OCI-LY1 (cell line): Measurements from ENCODE around the gene EGFL6.
"Not testable (repeated sequence)": the region's sequence is repeated elsewhere in the genome, so short reads cannot be mapped to it uniquely, and the experiment has no call there.

Experiments
- H2AFZ ChIP-seq: fragments of 200-600 bp; sonication (generic), shearing (Covaris generic); 2 replicates; pipeline ENCODE4 v1.6.0; 2014; ENCODE audit warnings: antibody characterized with exemption, mild to moderate bottlenecking, low read length
- H3F3A ChIP-seq: fragments of 200-600 bp; sonication (generic), shearing (Covaris generic); 2 replicates; pipeline ENCODE4 v1.6.0; 2014; ENCODE audit warnings: mild to moderate bottlenecking, antibody characterized with exemption, low read length, moderate library complexity; ENCODE audit not compliant: insufficient read depth
- H3K27ac ChIP-seq: fragments of 200-600 bp; sonication (generic); 2 replicates; pipeline ENCODE4 v1.5.1; 2014; ENCODE audit warnings: low read length, mixed run types, mild to moderate bottlenecking, low read depth; ENCODE audit not compliant: poor library complexity, severe bottlenecking
- H3K27me3 ChIP-seq: fragments of 200-600 bp; sonication (generic); 2 replicates; pipeline ENCODE4 v1.6.0; 2014; ENCODE audit warnings: antibody characterized with exemption, mild to moderate bottlenecking, low read length, moderate library complexity; ENCODE audit not compliant: insufficient read depth
- H3K36me3 ChIP-seq: fragments of 200-600 bp; sonication (generic); 2 replicates; pipeline ENCODE4 v1.6.1; 2014; ENCODE audit warnings: mild to moderate bottlenecking, antibody characterized with exemption, low read length, moderate library complexity, mixed read lengths; ENCODE audit not compliant: insufficient read depth
- H3K4me1 ChIP-seq: fragments of 200-600 bp; sonication (generic); 2 replicates; pipeline ENCODE4 v1.5.1; 2014; ENCODE audit warnings: mild to moderate bottlenecking, low read length, moderate library complexity; ENCODE audit not compliant: insufficient read depth, severe bottlenecking
- H3K4me2 ChIP-seq: fragments of 200-600 bp; sonication (generic), shearing (Covaris generic); 2 replicates; pipeline ENCODE4 v1.6.1; 2014; ENCODE audit warnings: low read length
- H3K4me3 ChIP-seq: fragments of 200-600 bp; sonication (generic); 2 replicates; pipeline ENCODE4 v1.5.1; 2014; ENCODE audit warnings: low read length, low read depth, mild to moderate bottlenecking, mixed read lengths; ENCODE audit not compliant: poor library complexity, severe bottlenecking
- H3K79me2 ChIP-seq: fragments of 200-600 bp; shearing (Covaris generic); 2 replicates; pipeline ENCODE4 v1.6.1; 2016; ENCODE audit warnings: mixed run types, low read length, mixed read lengths; ENCODE audit not compliant: insufficient read depth
- H3K9ac ChIP-seq: fragments of 200-600 bp; sonication (generic), shearing (Covaris generic); 2 replicates; pipeline ENCODE4 v1.6.1; 2014; ENCODE audit warnings: mild to moderate bottlenecking, low read length, mixed read lengths
- H3K9me2 ChIP-seq: fragments of 200-600 bp; sonication (generic), shearing (Covaris generic); 2 replicates; pipeline ENCODE4 v1.6.1; 2014; ENCODE audit warnings: low read depth, mild to moderate bottlenecking, low read length, mixed read lengths
- H3K9me3 ChIP-seq: fragments of 200-600 bp; shearing (Covaris generic); 2 replicates; pipeline ENCODE4 v1.6.1; 2014; ENCODE audit warnings: low read length, mixed read lengths
- H4K20me1 ChIP-seq: fragments of 200-600 bp; sonication (generic), shearing (Covaris generic); 2 replicates; pipeline ENCODE4 v1.6.0; 2016; ENCODE audit warnings: mild to moderate bottlenecking, low read length; ENCODE audit not compliant: insufficient read depth
- CTCF ChIP-seq: fragments of 200-600 bp; sonication (generic), shearing (Covaris generic); IDR thresholded peaks from 2 replicates; pipeline ENCODE4 v1.5.1; 2017; ENCODE audit warnings: mild to moderate bottlenecking, antibody characterized with exemption, low read length, moderate library complexity, mixed read lengths
- EZH2 ChIP-seq: fragments of 200-600 bp; sonication (generic), shearing (Covaris generic); IDR thresholded peaks from 2 replicates; pipeline ENCODE4 v1.8.0; 2017; ENCODE audit warnings: borderline replicate concordance, mixed run types, mild to moderate bottlenecking, antibody characterized with exemption, low read length, moderate library complexity, mixed read lengths

The EGFL6 gene

GRCh38 chrX:13638826-13639225 is 69.4 kb downstream of the EGFL6 start:
- Histone ChIP-seq H3K9me3 (no peaks in the 10 kb centered on the region), H3K9me2 (no peaks in the 10 kb centered on the region), H4K20me1 (no peaks in the 10 kb centered on the region), H3K27me3 (no peaks in the 10 kb centered on the region), H3K4me3 (no peak overlapping the region), H3K4me1 (no peaks in the 10 kb centered on the region), H2AFZ (no peak overlapping the region), H3K9ac (no peak overlapping the region), H3K36me3 (no peaks in the 10 kb centered on the region), H3F3A (no peaks in the 10 kb centered on the region), H3K27ac (no peak overlapping the region), H3K4me2 (no peak overlapping the region), H3K79me2 (no peaks in the 10 kb centered on the region)
- TF ChIP-seq EZH2 (no peak), CTCF (no peak)

- H3F3A ChIP-seq, H3K4me1 ChIP-seq, H3K9me2 ChIP-seq, H2AFZ ChIP-seq, H3K27ac ChIP-seq, H3K79me2 ChIP-seq, H3K27me3 ChIP-seq, H3K9ac ChIP-seq, H3K36me3 ChIP-seq, H3K4me3 ChIP-seq, H4K20me1 ChIP-seq, H3K4me2 ChIP-seq, H3K9me3 ChIP-seq: not testable (repeated sequence)
These were observed 72.3 kb downstream of the EGFL6 start for GRCh38 chrX:13641684-13642083.

GRCh38 chrX:13645464-13646153 is 76.2 kb downstream of the EGFL6 start:
- Histone ChIP-seq H3K27me3 (no peaks in the 10 kb centered on the region), H3K9ac (no peak overlapping the region), H3K27ac (no peak overlapping the region), H3K4me3 (no peak overlapping the region), H3K9me3 (no peaks in the 10 kb centered on the region), H4K20me1 (no peaks in the 10 kb centered on the region), H3K4me2 (no peak overlapping the region), H3F3A (no peaks in the 10 kb centered on the region), H3K79me2 (no peaks in the 10 kb centered on the region), H2AFZ (no peak overlapping the region), H3K36me3 (no peaks in the 10 kb centered on the region), H3K9me2 (no peaks in the 10 kb centered on the region), H3K4me1 (no peaks in the 10 kb centered on the region)
- TF ChIP-seq EZH2 (no peak), CTCF (no peak)

GRCh38 chrX:13646154-13646549 is 76.8 kb downstream of the EGFL6 start:
- Histone ChIP-seq H3F3A (no peaks in the 10 kb centered on the region), H3K4me2 (no peak overlapping the region), H4K20me1 (no peaks in the 10 kb centered on the region), H3K4me1 (no peaks in the 10 kb centered on the region), H3K4me3 (no peak overlapping the region), H3K36me3 (no peaks in the 10 kb centered on the region), H2AFZ (no peak overlapping the region), H3K9me3 (no peaks in the 10 kb centered on the region), H3K9ac (no peak overlapping the region), H3K79me2 (no peaks in the 10 kb centered on the region), H3K27ac (no peak overlapping the region), H3K9me2 (no peaks in the 10 kb centered on the region), H3K27me3 (no peaks in the 10 kb centered on the region)
- TF ChIP-seq CTCF (peak; percentile 58), EZH2 (no peak)
